ENCODE results near the gene TLE1.
"Not testable (repeated sequence)": the region's sequence is repeated elsewhere in the genome, so short reads cannot be mapped to it uniquely, and the experiment has no call there.

TLE1 gene
- 0.18 to 26.9 (median 2.0) reads per million in 9 experiments for total RNA-seq

DNA sequence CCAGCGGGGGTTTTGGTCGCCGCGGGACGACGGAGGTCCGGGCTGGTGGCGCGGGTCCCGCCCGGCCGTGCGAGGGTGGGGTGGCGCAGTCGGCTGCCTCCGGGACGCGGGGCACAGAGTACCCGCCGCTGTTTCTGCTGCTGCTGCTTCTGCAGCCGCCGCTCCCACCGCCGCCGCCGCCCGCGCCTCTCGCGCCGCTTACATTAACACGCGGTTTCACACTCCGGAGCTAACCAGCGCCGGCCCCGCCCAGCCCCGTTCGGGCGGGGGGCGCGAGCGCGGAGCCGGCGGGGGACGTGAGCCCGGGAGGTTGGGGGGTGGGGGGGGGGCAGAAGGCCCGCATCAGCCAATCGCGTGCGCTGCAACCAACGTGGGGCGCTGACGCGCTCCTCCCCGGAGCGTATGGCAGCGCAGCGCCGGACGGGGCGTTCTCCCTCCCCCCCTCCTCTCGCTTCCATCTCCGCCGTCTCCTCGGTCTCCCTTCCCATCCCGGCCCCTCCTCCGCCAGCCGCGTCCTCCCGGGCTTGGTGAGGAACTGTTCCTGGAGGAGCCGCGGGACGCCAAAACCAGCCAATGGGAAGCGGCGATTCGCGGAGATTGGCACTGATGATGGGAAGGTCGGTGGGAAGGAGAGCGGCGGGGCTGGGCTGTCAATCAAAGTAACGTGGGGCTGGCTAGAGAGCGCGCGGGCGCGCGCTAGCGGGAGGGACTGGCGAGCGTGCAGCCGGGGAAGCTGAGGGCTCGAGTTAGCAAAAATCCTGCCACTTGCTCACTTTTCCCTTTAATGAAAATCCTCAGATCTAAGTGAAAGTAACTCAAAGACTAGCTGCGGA, at the start of gene TLE1:
TLE1 (minus strand) TSS at position 205 of the 833 bp plus-strand sequence. CDS start 1,307 bp downstream, outside the sequence.
- Mint-ChIP-seq H3K9me3 (peaks cover 0 to 2% of the 10 kb centered on the region in 2 donors), H3K27ac (peak within 1 kb of the TSS; percentile 60 to 79), H3K4me3 (peak within 1 kb of the TSS; percentile 70 to 86), H3K27me3 (peaks cover 0 to 9% of the 10 kb centered on the region in 2 donors), H3K36me3 (ENCODE audit: insufficient read depth) (peaks cover 11% of the 10 kb centered on the region), H3K4me1 (ENCODE audit: low read depth in 2 of 2) (peaks cover 4 to 6% of the 10 kb centered on the region in 2 donors)
- DNase-seq (peak; percentile 29 to 82 (median 80)), ATAC-seq (replicated peaks) (peak; percentile 77)

GRCh38 chr9:81737871-81738507, 48.6 kb upstream of the TLE1 start:
- Mint-ChIP-seq H3K4me1 (ENCODE audit: low read depth in 2 of 2) (no peaks in the 10 kb centered on the region), H3K27me3 (no peaks in the 10 kb centered on the region), H3K27ac (no peak overlapping the region), H3K9me3 (peaks cover 9 to 10% of the 10 kb centered on the region in 2 donors), H3K36me3 (ENCODE audit: insufficient read depth) (no peaks in the 10 kb centered on the region), H3K4me3 (no peak overlapping the region)
- no peak for ATAC-seq (replicated peaks)
- no peak for DNase-seq

DNA sequence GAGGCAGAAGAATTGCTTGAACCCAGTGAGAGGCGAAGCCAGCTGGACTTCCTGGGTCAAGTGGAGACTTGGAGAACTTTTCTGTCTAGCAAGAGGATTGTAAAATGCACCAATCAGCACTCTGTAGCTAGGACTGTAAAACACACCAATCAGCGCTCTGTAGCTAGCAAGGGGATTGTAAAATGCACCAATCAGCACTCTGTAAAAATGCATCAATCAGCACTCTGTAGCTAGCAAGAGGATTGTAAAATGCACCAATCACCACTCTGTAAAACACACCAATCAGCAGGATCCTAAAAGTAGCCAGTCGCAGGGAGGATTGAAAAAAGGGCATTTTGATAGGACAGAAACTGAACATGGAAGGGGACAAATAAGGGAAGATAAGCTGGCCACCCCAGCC, 41.2 kb upstream of the TLE1 start:
- H3K36me3 Mint-ChIP-seq (ENCODE audit: insufficient read depth); ATAC-seq (replicated peaks); DNase-seq; H3K4me3 Mint-ChIP-seq; H3K9me3 Mint-ChIP-seq; H3K4me1 Mint-ChIP-seq (ENCODE audit: low read depth in 2 of 2); H3K27me3 Mint-ChIP-seq; H3K27ac Mint-ChIP-seq: not testable (repeated sequence)

- ATAC-seq (replicated peaks) (peak; percentile 31), DNase-seq (no peak)
- Mint-ChIP-seq H3K4me3 (no peak overlapping the region), H3K27me3 (no peaks in the 10 kb centered on the region), H3K9me3 (peaks cover 1 to 6% of the 10 kb centered on the region in 2 donors), H3K4me1 (ENCODE audit: low read depth in 2 of 2) (no peaks in the 10 kb centered on the region), H3K36me3 (ENCODE audit: insufficient read depth) (no peaks in the 10 kb centered on the region), H3K27ac (no peak overlapping the region)
Observed at GRCh38 chr9:81729135-81729534, 39.8 kb upstream of the TLE1 start.

- ATAC-seq (replicated peaks): no peak
- no peaks in the 10 kb centered on the region for H3K27me3 Mint-ChIP-seq
Observed at GRCh38 chr9:81724242-81724889, 35.0 kb upstream of the TLE1 start.

DNA sequence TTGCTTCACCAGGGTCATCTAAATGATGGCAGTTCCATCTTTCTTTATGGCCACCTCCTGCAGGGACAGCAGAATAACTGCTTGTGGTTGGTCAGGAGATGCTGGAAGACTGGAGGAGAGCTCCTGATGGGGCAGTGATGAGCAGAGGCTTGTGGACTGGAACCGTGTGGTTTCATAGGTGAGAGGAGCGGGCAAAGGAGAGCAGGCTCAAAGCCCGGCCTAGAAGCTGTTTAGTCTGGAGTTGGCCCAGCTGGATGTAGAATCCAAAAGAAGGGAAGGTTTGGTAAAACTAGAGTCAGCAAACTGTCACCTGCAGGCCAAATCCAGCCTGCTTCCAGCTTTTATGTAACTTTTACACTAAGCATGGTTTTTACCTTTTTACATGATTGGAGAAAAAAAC, 32.9 kb upstream of the TLE1 start:
- no peaks in the 10 kb centered on the region for H3K4me1 Mint-ChIP-seq (ENCODE audit: low read depth in 2 of 2)
- H3K4me3 Mint-ChIP-seq: no peak overlapping the region
- no peak overlapping the region for H3K27ac Mint-ChIP-seq
- no peaks in the 10 kb centered on the region for H3K36me3 Mint-ChIP-seq (ENCODE audit: insufficient read depth)
- no peak for ATAC-seq (replicated peaks)
- H3K9me3 Mint-ChIP-seq: peaks cover 0 to 10% of the 10 kb centered on the region in 2 donors
- H3K27me3 Mint-ChIP-seq: no peaks in the 10 kb centered on the region
- no peak for DNase-seq

More at GRCh38 chr9:81724242-81724889, 35.0 kb upstream of the TLE1 start:
- H3K4me3 Mint-ChIP-seq: no peak overlapping the region
- H3K4me1 Mint-ChIP-seq (ENCODE audit: low read depth in 2 of 2): no peaks in the 10 kb centered on the region
- no peaks in the 10 kb centered on the region for H3K36me3 Mint-ChIP-seq (ENCODE audit: insufficient read depth)
- DNase-seq: no peak
- no peak overlapping the region for H3K27ac Mint-ChIP-seq
- H3K9me3 Mint-ChIP-seq: peaks cover 0 to 8% of the 10 kb centered on the region in 2 donors

- DNase-seq: no peak
- no peaks in the 10 kb centered on the region for H3K27me3 Mint-ChIP-seq
- no peaks in the 10 kb centered on the region for H3K4me1 Mint-ChIP-seq (ENCODE audit: low read depth in 2 of 2)
- no peak for ATAC-seq (replicated peaks)
- H3K27ac Mint-ChIP-seq: no peak overlapping the region
- peaks cover 0 to 10% of the 10 kb centered on the region in 2 donors for H3K9me3 Mint-ChIP-seq
- H3K4me3 Mint-ChIP-seq: no peak overlapping the region
- no peaks in the 10 kb centered on the region for H3K36me3 Mint-ChIP-seq (ENCODE audit: insufficient read depth)
Observed at GRCh38 chr9:81720450-81721086, 31.2 kb upstream of the TLE1 start.

DNA sequence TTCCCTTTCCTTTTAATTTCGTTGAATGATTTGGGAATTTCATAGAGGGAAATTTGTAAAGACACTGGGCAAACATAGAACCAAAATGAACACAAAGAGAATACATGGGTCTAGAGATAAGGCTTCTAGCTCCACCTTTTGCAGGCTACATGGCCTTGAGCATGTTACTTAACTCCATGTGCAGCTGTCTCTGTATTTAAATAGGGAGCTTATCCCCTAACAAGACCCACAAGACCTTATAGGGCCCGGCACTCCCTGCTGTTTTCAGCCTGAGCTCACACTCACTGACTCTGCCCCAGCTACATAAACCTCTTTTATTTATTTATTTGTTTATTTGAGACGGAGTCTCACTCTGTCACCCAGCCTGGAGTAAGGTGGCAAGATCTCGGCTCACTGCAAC, 30.6 kb upstream of the TLE1 start:
- H3K4me1 Mint-ChIP-seq (ENCODE audit: low read depth in 2 of 2): no peaks in the 10 kb centered on the region
- H3K27me3 Mint-ChIP-seq: no peaks in the 10 kb centered on the region
- no peaks in the 10 kb centered on the region for H3K36me3 Mint-ChIP-seq (ENCODE audit: insufficient read depth)
- DNase-seq (no peak), ATAC-seq (replicated peaks) (no peak)
- H3K4me3 Mint-ChIP-seq: no peak overlapping the region
- peaks cover 0 to 8% of the 10 kb centered on the region in 2 donors for H3K9me3 Mint-ChIP-seq
- H3K27ac Mint-ChIP-seq: no peak overlapping the region

DNA sequence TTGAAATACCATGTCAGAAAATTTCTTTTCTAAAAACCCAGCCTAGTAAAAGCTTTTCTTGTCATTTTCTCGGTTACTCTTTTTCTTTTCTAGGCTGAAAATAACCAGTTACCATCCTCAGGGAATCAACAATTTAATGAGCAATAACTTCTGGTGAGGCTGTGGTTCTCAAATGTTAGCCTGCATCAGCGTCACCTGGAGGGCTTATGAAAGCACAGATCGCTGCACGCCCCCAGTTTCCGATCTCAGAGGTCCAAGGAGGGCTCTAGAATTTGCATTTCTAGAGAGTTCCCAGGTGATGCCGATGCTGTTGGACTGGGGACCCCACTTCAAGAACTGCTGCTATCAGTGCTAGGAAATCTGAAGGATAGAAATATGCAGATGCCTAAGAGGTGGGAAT, 28.9 kb upstream of the TLE1 start:
- DNase-seq (no peak), ATAC-seq (replicated peaks) (no peak)
- no peak overlapping the region for H3K27ac Mint-ChIP-seq
- no peaks in the 10 kb centered on the region for H3K36me3 Mint-ChIP-seq (ENCODE audit: insufficient read depth)
- no peaks in the 10 kb centered on the region for H3K27me3 Mint-ChIP-seq
- no peaks in the 10 kb centered on the region for H3K4me1 Mint-ChIP-seq (ENCODE audit: low read depth in 2 of 2)
- H3K4me3 Mint-ChIP-seq: no peak overlapping the region
- peaks cover 0 to 6% of the 10 kb centered on the region in 2 donors for H3K9me3 Mint-ChIP-seq

- DNase-seq (no peak), ATAC-seq (replicated peaks) (no peak)
- peaks cover 0 to 6% of the 10 kb centered on the region in 2 donors for H3K9me3 Mint-ChIP-seq
- H3K4me1 Mint-ChIP-seq (ENCODE audit: low read depth in 2 of 2): no peaks in the 10 kb centered on the region
- H3K27ac Mint-ChIP-seq: no peak overlapping the region
- H3K36me3 Mint-ChIP-seq (ENCODE audit: insufficient read depth): no peaks in the 10 kb centered on the region
- H3K27me3 Mint-ChIP-seq: no peaks in the 10 kb centered on the region
- H3K4me3 Mint-ChIP-seq: no peak overlapping the region
Observed at GRCh38 chr9:81717747-81718077, 28.4 kb upstream of the TLE1 start.

DNA sequence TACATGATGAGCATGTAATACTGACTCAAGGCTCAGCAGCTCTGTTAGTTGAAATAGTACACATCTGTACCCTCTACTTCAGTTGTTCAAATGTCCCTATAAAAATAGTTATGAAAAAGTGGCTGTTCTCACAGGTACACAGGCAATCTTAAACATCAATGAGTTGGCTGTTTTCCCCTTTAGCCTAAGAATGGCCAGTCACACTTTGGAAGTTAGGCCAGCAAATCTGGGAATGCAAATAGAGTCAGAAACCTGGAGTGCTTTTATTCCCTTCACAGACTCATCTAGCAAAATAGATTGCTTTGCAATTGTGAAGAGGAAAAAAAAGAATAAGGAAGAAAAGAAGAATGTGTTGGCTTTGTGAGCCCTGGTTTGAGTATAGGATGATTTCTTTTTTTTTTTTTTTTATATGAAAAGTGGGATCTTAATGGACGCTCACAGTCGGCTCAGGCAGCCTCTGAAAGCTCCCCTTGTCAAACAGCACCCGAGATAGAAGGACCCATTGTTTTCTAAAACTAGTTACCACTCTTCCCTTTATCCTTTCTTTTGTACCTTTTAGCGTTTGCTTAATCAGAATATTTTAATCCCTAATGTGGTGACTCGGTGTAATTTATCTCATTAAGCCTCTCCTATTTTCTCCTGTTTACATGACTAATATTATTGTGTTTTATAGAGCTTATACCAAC, 27.9 kb upstream of the TLE1 start:
- Mint-ChIP-seq H3K36me3 (ENCODE audit: insufficient read depth) (no peaks in the 10 kb centered on the region), H3K27ac (no peak overlapping the region), H3K4me1 (ENCODE audit: low read depth in 2 of 2) (no peaks in the 10 kb centered on the region), H3K27me3 (no peaks in the 10 kb centered on the region), H3K9me3 (peaks cover 0 to 6% of the 10 kb centered on the region in 2 donors), H3K4me3 (no peak overlapping the region)
- DNase-seq (no peak), ATAC-seq (replicated peaks) (no peak)

DNA sequence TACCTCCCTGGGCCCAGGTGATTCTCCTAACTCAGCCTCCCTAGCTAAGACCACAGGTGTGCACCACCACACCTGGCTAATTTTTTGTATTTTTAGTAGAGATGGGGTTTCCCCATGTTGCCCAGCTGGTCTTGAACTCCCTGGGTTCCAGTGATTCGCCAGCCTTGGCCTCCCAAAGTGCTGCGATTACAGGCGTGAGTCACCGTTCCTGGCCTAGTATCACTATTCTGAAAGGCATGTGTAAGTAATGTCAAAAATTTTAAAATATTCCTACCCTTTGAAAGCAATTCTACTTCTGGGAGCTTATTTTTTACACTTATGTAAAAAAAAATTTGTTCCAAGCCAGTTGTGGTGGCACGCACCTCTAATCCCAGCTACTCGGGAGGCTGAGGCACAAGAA, 27.1 kb upstream of the TLE1 start:
- no peak overlapping the region for H3K4me3 Mint-ChIP-seq
- DNase-seq (no peak), ATAC-seq (replicated peaks) (no peak)
- no peaks in the 10 kb centered on the region for H3K27me3 Mint-ChIP-seq
- no peaks in the 10 kb centered on the region for H3K4me1 Mint-ChIP-seq (ENCODE audit: low read depth in 2 of 2)
- no peaks in the 10 kb centered on the region for H3K36me3 Mint-ChIP-seq (ENCODE audit: insufficient read depth)
- no peak overlapping the region for H3K27ac Mint-ChIP-seq
- peaks cover 0 to 5% of the 10 kb centered on the region in 2 donors for H3K9me3 Mint-ChIP-seq

GRCh38 chr9:81705578-81705977, 16.2 kb upstream of the TLE1 start:
- H3K27ac Mint-ChIP-seq: no peak overlapping the region
- H3K9me3 Mint-ChIP-seq: peaks cover 0 to 3% of the 10 kb centered on the region in 2 donors
- H3K36me3 Mint-ChIP-seq (ENCODE audit: insufficient read depth): no peaks in the 10 kb centered on the region
- H3K27me3 Mint-ChIP-seq: no peaks in the 10 kb centered on the region
- DNase-seq (no peak), ATAC-seq (replicated peaks) (no peak)
- H3K4me1 Mint-ChIP-seq (ENCODE audit: low read depth in 2 of 2): no peaks in the 10 kb centered on the region
- no peak overlapping the region for H3K4me3 Mint-ChIP-seq
